HEK293 (cell line): Measurements from ENCODE around the gene CREB3.

ENCODE experiments used
- GLIS1 ChIP-seq: fragments of 450-650 bp; formaldehyde crosslinking; IDR thresholded peaks from 2 replicates; pipeline ENCODE4 v1.5.1; 2016; ENCODE audit warnings: missing biosample characterization, missing genetic modification characterization
- IKZF3 ChIP-seq: fragments of 450-650 bp; IDR thresholded peaks from 2 replicates; pipeline ENCODE4 v1.5.0; 2018; ENCODE audit warnings: missing biosample characterization, mild to moderate bottlenecking, missing genetic modification characterization, moderate library complexity
- KLF10 ChIP-seq: fragments of 450-650 bp; IDR thresholded peaks from 2 replicates; pipeline ENCODE4 v1.5.1; 2018; ENCODE audit warnings: missing biosample characterization, mild to moderate bottlenecking, missing genetic modification characterization
- KLF16 ChIP-seq: fragments of 450-650 bp; formaldehyde crosslinking; IDR thresholded peaks from 2 replicates; pipeline ENCODE4 v1.5.1; 2017; ENCODE audit warnings: missing biosample characterization, missing genetic modification characterization
- KLF7 ChIP-seq: fragments of 450-650 bp; formaldehyde crosslinking; IDR thresholded peaks from 2 replicates; pipeline ENCODE4 v1.5.1; 2016; ENCODE audit warnings: missing biosample characterization, missing genetic modification characterization, borderline replicate concordance
- KLF8 ChIP-seq: fragments of 450-650 bp; formaldehyde crosslinking; IDR thresholded peaks from 2 replicates; pipeline ENCODE4 v1.5.1; 2016; ENCODE audit warnings: missing biosample characterization, missing genetic modification characterization
- PATZ1 ChIP-seq: fragments of 450-650 bp; formaldehyde crosslinking; IDR thresholded peaks from 2 replicates; pipeline ENCODE4 v1.5.1; 2016; ENCODE audit warnings: missing biosample characterization, missing genetic modification characterization
- PRDM1 ChIP-seq: fragments of 450-650 bp; formaldehyde crosslinking; IDR thresholded peaks from 2 replicates; pipeline ENCODE4; 2016; ENCODE audit warnings: missing biosample characterization, missing genetic modification characterization
- PRDM6 ChIP-seq: fragments of 450-650 bp; formaldehyde crosslinking; IDR thresholded peaks from 2 replicates; pipeline ENCODE4 v1.5.1; 2017; ENCODE audit warnings: missing biosample characterization, missing genetic modification characterization
- SP2 ChIP-seq: fragments of 450-650 bp; formaldehyde crosslinking; IDR thresholded peaks from 2 replicates; pipeline ENCODE4 v1.5.1; 2016; ENCODE audit warnings: missing biosample characterization, missing genetic modification characterization
- ZBTB17 ChIP-seq: fragments of 450-650 bp; formaldehyde crosslinking; IDR thresholded peaks from 2 replicates; pipeline ENCODE4 v1.5.1; 2016; ENCODE audit warnings: missing biosample characterization, missing genetic modification characterization
- ZBTB8A ChIP-seq: fragments of 450-650 bp; formaldehyde crosslinking; IDR thresholded peaks from 2 replicates; pipeline ENCODE4 v1.5.1; 2016; ENCODE audit warnings: missing biosample characterization, missing genetic modification characterization
- ZEB2 ChIP-seq: fragments of 450-650 bp; formaldehyde crosslinking; IDR thresholded peaks from 2 replicates; pipeline ENCODE4 v1.5.1; 2016; ENCODE audit warnings: missing biosample characterization, missing genetic modification characterization
- ZIC2 ChIP-seq: fragments of 450-650 bp; formaldehyde crosslinking; IDR thresholded peaks from 2 replicates; pipeline ENCODE4 v1.5.1; 2016; ENCODE audit warnings: missing biosample characterization, missing genetic modification characterization
- ZNF10 ChIP-seq: fragments of 450-650 bp; formaldehyde crosslinking; IDR thresholded peaks from 2 replicates; pipeline ENCODE4 v1.5.1; 2017; ENCODE audit warnings: missing biosample characterization, missing genetic modification characterization
- ZNF132 ChIP-seq: fragments of 450-650 bp; formaldehyde crosslinking; IDR thresholded peaks from 2 replicates; pipeline ENCODE4 v1.5.1; 2017; ENCODE audit warnings: missing biosample characterization, missing genetic modification characterization, borderline replicate concordance
- ZNF354C ChIP-seq: fragments of 450-650 bp; formaldehyde crosslinking; IDR thresholded peaks from 2 replicates; pipeline ENCODE4 v1.5.1; 2016; ENCODE audit warnings: missing biosample characterization, missing genetic modification characterization, low read depth, borderline replicate concordance
- ZNF391 ChIP-seq: fragments of 450-650 bp; formaldehyde crosslinking; IDR thresholded peaks from 2 replicates; pipeline ENCODE4 v1.5.1; 2016; ENCODE audit warnings: low read depth, missing biosample characterization, missing genetic modification characterization, borderline replicate concordance
- ZNF561 ChIP-seq: fragments of 450-650 bp; IDR thresholded peaks from 2 replicates; pipeline ENCODE4 v1.5.1; 2018; ENCODE audit warnings: missing biosample characterization, missing genetic modification characterization, borderline replicate concordance
- ZNF624 ChIP-seq: fragments of 450-650 bp; formaldehyde crosslinking; IDR thresholded peaks from 2 replicates; pipeline ENCODE4 v1.5.1; 2017; ENCODE audit warnings: missing biosample characterization, missing genetic modification characterization
- ZNF629 ChIP-seq: fragments of 450-650 bp; formaldehyde crosslinking; IDR thresholded peaks from 2 replicates; pipeline ENCODE4 v1.5.1; 2017; ENCODE audit warnings: missing biosample characterization, missing genetic modification characterization
- ZNF660 ChIP-seq: fragments of 450-650 bp; IDR thresholded peaks from 2 replicates; pipeline ENCODE4 v1.5.1; 2018; ENCODE audit warnings: missing biosample characterization, mild to moderate bottlenecking, missing genetic modification characterization
- ZNF768 ChIP-seq: fragments of 450-650 bp; formaldehyde crosslinking; IDR thresholded peaks from 2 replicates; pipeline ENCODE4 v1.5.1; 2018; ENCODE audit warnings: missing biosample characterization, mild to moderate bottlenecking, missing genetic modification characterization
- ZNF777 ChIP-seq: fragments of 450-650 bp; formaldehyde crosslinking; IDR thresholded peaks from 2 replicates; pipeline ENCODE4 v1.5.1; 2017; ENCODE audit warnings: missing biosample characterization, missing genetic modification characterization, borderline replicate concordance
- ZSCAN23 ChIP-seq: fragments of 450-650 bp; formaldehyde crosslinking; IDR thresholded peaks from 2 replicates; pipeline ENCODE4 v1.5.1; 2016; ENCODE audit warnings: missing biosample characterization, missing genetic modification characterization
- ZSCAN30 ChIP-seq: fragments of 450-650 bp; IDR thresholded peaks from 2 replicates; pipeline ENCODE4 v1.5.1; 2018; ENCODE audit warnings: missing biosample characterization, mild to moderate bottlenecking, missing genetic modification characterization, moderate library complexity
- ZXDB ChIP-seq: fragments of 450-650 bp; formaldehyde crosslinking; IDR thresholded peaks from 2 replicates; pipeline ENCODE4 v1.5.1; 2016; ENCODE audit warnings: missing biosample characterization, missing genetic modification characterization
- TF ChIP-seq, protein P1 (sequence below): fragments of 450-650 bp; formaldehyde crosslinking; IDR thresholded peaks from 2 replicates; pipeline ENCODE4 v1.5.1; 2016; ENCODE audit warnings: missing biosample characterization, missing genetic modification characterization
- TF ChIP-seq, protein P2 (sequence below): fragments of 450-650 bp; formaldehyde crosslinking; conservative IDR thresholded peaks from 2 replicates; pipeline ENCODE4 v1.5.1; 2016; ENCODE audit warnings: low read depth, missing biosample characterization, missing genetic modification characterization
- TF ChIP-seq, protein P3 (sequence below): fragments of 450-650 bp; formaldehyde crosslinking; IDR thresholded peaks from 2 replicates; pipeline ENCODE4 v1.5.1; 2016; ENCODE audit warnings: missing biosample characterization, missing genetic modification characterization

Gene CREB3

DNA sequence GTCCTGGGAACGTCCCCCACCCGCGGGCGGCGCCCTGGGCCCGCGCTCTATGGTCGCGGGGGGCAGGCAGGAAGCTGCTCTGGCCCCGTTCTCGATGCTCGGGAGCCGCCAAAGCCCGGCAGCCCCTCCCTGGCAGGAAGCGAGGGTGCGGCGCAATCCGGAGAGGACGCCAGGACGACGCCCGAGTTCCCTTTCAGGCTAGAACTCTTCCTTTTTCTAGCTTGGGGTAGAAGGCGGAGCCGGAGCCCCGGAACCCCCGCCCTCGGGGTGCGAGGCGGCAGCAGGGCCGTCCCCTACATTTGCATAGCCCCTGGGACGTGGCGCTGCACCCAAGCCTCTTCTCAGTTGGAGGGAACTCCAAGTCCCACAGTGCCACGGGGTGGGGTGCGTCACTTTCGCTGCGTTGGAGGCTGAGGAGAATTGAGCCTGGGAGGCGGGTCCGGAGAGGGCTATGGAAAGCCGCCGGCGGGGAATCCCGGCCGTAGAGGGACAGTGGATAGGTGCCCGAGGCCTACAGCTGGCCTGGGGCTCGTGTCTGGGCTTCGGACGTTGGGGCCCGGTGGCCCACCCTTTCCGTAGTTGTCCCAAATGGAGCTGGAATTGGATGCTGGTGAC is at the start of gene CREB3, which contains the start of gene TLN1 (continued):
- TF ChIP-seq KLF7 (tag by site-specific recombination) (peak; percentile 83; the same call in 1 of the 2 replicates), IKZF3 (tag by site-specific recombination) (0 out of 2 replicates have a peak, but pooled peaks have one; percentile 42), KLF8 (tag by site-specific recombination) (peak; percentile 93), ZBTB8A (peak; percentile 97), ZNF10 (tag by site-specific recombination) (no peak), ZSCAN23 (tag by site-specific recombination) (no peak), PRDM1 (tag by site-specific recombination) (peak; percentile 75; the same call in 1 of the 2 replicates), SP2 (peak; percentile 82), PATZ1 (peak; percentile 62), ZNF132 (no peak), ZXDB (tag by site-specific recombination) (peak; percentile 80), GLIS1 (tag by site-specific recombination) (peak; percentile 42; the same call in 1 of the 2 replicates), ZNF777 (tag by site-specific recombination) (no peak), ZNF629 (tag by site-specific recombination) (peak; percentile 73), ZIC2 (peak; percentile 59), PRDM6 (no peak), ZNF354C (no peak), ZNF660 (peak; percentile 85), ZNF624 (no peak), KLF10 (peak; percentile 52), ZNF768 (tag by site-specific recombination) (no peak), ZNF391 (tag by site-specific recombination) (no peak), KLF16 (tag by site-specific recombination) (peak; percentile 34; the same call in 1 of the 2 replicates), ZBTB17 (tag by site-specific recombination) (peak; percentile 75), ZEB2 (tag by site-specific recombination) (0 out of 2 replicates have a peak, but pooled peaks have one; percentile 9), ZSCAN30 (tag by site-specific recombination) (peak; percentile 23; the same call in 1 of the 2 replicates), ZNF561 (0 out of 2 replicates have a peak, but pooled peaks have one; percentile 80)
- TF ChIP-seq, protein P1, sequence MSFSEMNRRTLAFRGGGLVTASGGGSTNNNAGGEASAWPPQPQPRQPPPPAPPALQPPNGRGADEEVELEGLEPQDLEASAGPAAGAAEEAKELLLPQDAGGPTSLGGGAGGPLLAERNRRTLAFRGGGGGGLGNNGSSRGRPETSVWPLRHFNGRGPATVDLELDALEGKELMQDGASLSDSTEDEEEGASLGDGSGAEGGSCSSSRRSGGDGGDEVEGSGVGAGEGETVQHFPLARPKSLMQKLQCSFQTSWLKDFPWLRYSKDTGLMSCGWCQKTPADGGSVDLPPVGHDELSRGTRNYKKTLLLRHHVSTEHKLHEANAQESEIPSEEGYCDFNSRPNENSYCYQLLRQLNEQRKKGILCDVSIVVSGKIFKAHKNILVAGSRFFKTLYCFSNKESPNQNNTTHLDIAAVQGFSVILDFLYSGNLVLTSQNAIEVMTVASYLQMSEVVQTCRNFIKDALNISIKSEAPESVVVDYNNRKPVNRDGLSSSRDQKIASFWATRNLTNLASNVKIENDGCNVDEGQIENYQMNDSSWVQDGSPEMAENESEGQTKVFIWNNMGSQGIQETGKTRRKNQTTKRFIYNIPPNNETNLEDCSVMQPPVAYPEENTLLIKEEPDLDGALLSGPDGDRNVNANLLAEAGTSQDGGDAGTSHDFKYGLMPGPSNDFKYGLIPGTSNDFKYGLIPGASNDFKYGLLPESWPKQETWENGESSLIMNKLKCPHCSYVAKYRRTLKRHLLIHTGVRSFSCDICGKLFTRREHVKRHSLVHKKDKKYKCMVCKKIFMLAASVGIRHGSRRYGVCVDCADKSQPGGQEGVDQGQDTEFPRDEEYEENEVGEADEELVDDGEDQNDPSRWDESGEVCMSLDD: peak; percentile 70
- TF ChIP-seq, protein P2, sequence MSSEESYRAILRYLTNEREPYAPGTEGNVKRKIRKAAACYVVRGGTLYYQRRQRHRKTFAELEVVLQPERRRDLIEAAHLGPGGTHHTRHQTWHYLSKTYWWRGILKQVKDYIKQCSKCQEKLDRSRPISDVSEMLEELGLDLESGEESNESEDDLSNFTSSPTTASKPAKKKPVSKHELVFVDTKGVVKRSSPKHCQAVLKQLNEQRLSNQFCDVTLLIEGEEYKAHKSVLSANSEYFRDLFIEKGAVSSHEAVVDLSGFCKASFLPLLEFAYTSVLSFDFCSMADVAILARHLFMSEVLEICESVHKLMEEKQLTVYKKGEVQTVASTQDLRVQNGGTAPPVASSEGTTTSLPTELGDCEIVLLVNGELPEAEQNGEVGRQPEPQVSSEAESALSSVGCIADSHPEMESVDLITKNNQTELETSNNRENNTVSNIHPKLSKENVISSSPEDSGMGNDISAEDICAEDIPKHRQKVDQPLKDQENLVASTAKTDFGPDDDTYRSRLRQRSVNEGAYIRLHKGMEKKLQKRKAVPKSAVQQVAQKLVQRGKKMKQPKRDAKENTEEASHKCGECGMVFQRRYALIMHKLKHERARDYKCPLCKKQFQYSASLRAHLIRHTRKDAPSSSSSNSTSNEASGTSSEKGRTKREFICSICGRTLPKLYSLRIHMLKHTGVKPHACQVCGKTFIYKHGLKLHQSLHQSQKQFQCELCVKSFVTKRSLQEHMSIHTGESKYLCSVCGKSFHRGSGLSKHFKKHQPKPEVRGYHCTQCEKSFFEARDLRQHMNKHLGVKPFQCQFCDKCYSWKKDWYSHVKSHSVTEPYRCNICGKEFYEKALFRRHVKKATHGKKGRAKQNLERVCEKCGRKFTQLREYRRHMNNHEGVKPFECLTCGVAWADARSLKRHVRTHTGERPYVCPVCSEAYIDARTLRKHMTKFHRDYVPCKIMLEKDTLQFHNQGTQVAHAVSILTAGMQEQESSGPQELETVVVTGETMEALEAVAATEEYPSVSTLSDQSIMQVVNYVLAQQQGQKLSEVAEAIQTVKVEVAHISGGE (tag by site-specific recombination): peak; percentile 96
- TF ChIP-seq, protein P3, sequence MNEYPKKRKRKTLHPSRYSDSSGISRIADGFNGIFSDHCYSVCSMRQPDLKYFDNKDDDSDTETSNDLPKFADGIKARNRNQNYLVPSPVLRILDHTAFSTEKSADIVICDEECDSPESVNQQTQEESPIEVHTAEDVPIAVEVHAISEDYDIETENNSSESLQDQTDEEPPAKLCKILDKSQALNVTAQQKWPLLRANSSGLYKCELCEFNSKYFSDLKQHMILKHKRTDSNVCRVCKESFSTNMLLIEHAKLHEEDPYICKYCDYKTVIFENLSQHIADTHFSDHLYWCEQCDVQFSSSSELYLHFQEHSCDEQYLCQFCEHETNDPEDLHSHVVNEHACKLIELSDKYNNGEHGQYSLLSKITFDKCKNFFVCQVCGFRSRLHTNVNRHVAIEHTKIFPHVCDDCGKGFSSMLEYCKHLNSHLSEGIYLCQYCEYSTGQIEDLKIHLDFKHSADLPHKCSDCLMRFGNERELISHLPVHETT (tag by site-specific recombination): no peak
